OCI-LY3 (cell line): ENCODE results near the gene EID2.

Source experiments
- EZH2phosphoT487 ChIP-seq: fragments of 200-600 bp; shearing (Covaris generic); IDR thresholded peaks from 2 replicates; pipeline ENCODE4 v1.6.1; 2018; ENCODE audit warnings: antibody characterized with exemption, mixed run types, low read depth
- TF ChIP-seq, protein P1 (sequence below): fragments of 200-600, 300-600 bp; sonication (generic); IDR thresholded peaks from 2 replicates; pipeline ENCODE4 v1.5.1; 2014; ENCODE audit warnings: antibody characterized with exemption, low read length, low read depth

DNA sequence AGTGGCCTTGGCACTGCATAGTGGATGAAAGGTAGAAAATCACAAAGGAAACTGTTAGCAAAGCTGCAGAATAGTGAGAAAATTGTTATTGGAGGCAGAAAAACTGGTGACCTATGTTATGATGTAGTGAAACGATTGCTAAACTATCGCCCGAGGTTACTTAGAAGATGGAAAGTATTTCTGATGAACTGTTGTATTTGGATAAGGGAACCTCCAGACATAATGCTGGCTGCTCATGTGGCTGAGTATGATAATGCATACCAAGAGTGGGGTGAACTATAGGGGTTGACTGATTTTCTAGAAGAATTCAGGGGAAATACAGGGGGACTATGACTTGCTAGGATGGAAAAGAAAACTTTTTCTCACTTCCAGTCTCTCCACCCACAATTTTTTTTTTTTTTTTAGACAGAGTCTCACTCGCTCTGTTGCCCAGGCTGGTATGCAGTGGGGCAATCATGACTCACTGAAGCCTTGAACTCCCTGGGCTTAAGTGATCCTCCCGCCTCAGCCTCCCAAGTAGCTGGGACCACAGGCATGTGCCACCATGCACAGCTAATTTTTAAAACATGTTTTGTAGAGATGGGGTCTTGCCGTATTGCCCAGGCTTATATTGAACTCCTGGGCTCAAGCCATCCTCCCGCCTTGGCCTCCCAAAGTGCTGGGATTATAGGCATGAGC, 4.4 kb upstream of the EID2 start:
- TF ChIP-seq, protein P1, sequence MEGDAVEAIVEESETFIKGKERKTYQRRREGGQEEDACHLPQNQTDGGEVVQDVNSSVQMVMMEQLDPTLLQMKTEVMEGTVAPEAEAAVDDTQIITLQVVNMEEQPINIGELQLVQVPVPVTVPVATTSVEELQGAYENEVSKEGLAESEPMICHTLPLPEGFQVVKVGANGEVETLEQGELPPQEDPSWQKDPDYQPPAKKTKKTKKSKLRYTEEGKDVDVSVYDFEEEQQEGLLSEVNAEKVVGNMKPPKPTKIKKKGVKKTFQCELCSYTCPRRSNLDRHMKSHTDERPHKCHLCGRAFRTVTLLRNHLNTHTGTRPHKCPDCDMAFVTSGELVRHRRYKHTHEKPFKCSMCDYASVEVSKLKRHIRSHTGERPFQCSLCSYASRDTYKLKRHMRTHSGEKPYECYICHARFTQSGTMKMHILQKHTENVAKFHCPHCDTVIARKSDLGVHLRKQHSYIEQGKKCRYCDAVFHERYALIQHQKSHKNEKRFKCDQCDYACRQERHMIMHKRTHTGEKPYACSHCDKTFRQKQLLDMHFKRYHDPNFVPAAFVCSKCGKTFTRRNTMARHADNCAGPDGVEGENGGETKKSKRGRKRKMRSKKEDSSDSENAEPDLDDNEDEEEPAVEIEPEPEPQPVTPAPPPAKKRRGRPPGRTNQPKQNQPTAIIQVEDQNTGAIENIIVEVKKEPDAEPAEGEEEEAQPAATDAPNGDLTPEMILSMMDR: no peak
- no peak for TF ChIP-seq EZH2phosphoT487
